ENCODE measurements around the gene PPFIA2.
A peak's percentile ranks its signal among the peaks of the same experiment; 100 is the strongest.
"Not testable (repeated sequence)": the region's sequence is repeated elsewhere in the genome, so short reads cannot be mapped to it uniquely, and the experiment has no call there.

Gene PPFIA2

GRCh38 chr12:81659310-81659709 is 99.8 kb downstream of the PPFIA2 start:
- DNase-seq = not testable (repeated sequence)

DNA sequence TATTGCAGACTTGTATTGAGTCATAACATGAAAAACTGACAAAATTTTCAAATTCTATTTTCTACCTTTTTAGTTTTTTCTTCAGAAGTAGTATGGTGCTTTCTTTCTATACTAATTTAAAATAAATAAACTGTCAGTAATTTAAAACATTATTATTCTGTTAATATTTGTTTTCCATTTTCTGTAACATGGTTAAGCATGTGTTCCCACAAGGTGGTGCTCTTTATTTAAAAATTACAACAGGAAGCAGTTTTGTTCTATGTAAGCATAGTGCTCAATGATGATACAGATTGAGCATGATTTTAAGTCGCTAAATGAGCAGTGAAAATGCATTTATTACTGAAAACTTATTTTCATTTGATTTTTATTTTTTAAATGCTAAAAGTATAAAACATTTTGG is 114.6 kb downstream of the PPFIA2 start:
- DNase-seq = peak in 1 of 2 experiments; percentile 43

GRCh38 chr12:81639196-81639595 is 120.0 kb downstream of the PPFIA2 start:
- DNase-seq = no peak

GRCh38 chr12:81633127-81633526 is 126.0 kb downstream of the PPFIA2 start:
- DNase-seq = no peak

DNA sequence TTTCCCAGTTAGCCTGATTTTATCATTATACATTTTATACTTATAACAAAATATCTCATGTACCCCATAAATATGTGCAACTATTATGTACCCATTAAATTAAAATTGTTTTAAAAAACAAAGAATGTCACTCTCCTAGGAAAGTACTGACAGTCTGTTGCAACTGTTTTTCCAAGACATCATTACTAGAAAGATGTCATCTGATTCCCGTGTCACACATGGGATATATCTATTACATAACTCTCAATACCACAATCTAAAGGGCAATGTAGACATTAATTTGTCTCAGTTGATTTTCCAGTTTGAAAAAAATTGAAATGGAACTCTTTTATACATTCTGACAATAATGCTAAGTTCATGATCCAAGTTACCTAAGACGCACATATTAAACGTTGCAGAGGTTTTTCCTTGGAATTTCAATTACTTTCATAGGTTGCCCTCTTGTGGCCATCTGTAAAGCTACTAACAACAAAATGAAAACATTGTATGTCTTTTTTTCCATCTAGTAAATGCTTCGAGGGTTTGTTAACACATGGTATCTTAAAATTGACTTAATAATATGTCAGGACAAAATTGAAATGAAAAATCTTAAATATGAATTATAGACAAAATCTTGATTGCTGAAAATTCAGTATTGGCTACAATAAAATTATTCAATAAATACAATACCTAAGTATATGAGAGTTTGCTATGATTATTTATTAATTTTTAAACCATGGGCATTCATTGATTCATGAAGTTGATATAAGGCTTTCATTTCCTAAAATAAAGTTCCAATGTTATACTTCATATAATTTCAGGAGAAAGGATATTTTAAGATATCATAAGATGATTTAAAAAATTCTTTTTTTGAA is 131.6 kb downstream of the PPFIA2 start:
- DNase-seq = peak in 1 of 2 experiments; percentile 65

- no peak for DNase-seq
Observed at GRCh38 chr12:81626406-81626805, 132.7 kb downstream of the PPFIA2 start.

- DNase-seq = no peak
Observed at GRCh38 chr12:81617915-81618314, 141.2 kb downstream of the PPFIA2 start.

DNA sequence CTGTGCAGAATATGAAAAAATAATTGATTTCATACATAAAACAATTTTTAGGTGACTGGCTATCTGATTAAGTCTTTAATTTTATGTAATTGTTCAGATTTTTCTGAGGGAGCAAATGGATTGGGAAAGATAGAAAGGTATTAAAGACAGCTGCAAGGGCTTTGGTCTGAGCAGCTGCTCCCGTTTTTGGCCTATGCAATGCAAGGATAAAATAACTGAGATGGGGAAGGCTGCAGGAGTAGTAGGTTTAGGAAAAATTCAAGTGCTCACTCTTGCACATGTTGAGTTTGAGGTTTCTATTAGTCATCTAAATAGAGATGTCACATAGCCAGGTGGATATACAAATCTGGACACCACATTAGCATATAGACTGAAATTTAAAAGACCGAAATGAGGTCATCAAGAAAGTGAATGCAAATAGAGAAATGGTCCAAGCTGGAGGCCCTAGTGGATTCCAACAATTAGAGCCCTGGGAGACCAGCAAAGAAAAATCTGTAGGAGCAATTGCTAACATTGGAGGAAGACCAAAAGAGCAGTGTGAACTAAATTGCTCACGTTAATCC is 144.0 kb downstream of the PPFIA2 start:
- DNase-seq = no peak

DNA sequence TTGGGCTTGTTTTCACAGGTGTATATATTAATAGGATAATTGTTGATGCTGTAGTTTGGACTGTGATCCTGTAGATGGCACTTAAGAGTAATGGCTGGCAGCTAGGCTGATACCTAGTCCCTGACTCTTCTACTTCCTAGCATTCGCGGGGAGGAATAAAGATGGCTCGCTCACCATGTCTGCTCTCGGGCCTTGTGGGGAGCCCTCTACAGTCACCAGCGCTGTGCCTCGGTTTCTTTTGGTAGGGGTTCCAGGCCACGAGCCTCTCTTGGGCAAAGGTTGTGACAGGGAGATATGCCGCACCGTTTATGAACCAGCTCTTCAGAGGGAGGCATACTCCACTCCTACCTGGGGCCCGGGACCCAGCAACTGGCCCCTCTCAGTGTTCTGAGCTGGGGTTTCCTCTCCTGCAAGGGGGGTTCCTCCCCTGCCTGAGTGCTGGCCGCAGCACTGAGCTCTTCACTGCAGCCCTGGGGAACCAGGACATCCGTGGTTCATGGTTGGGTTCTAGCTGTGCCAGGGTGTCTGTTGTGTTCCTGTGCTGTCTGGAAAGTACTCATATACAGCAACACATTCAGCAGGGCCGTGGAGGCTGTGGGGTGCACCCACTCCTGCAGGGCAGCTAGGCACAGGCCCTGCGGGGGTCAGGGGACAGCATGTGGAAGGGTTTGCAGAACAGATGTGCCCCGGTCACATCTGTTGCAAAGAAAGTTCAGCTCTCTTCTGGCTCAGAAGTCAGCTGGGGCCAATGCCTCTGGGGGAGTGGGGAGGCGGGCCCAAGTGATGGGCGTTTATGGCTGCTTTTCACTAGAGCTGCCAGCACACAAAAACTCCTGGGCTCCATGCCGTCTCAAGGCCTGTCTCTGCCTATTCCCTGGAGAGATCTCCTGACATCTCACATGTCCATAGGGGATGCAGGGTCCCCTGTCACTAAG is 147.9 kb downstream of the PPFIA2 start:
- DNase-seq = peak in 1 of 2 experiments; percentile 3

DNA sequence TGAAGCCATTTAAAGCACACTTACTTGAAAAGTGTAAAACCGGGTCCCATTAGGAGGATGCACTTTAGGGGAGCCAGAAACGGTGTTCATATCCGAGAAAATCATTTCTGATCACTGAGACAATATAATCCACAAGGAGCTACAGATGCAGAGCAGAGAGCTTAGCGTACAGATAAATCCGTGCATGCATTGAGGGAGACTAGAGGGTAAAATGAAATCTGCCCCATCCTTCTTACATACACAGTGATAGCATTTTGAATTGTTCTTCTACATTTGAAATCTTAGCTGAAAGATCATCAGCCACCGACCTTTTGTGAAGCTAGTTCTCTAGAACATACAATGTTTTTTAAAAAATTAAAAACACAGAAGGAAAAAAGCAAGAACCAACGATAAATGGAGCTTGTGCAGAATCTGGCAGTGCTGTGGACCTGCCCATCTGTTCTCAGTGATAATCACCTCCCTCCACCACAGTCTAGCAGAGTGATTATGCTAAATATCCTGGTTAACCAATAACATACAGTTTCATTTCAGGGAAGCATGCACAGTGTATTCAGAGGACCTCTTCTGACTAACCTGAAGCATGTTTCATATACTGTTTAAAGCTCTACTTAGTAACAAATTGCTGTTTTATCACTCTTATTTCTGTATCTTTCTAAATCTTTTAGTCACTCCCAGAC is 161.1 kb downstream of the PPFIA2 start:
- DNase-seq = no peak

GRCh38 chr12:81596558-81596957 is 162.6 kb downstream of the PPFIA2 start:
- no peak for DNase-seq

- no peak for DNase-seq
Observed at GRCh38 chr12:81591256-81591655, 167.9 kb downstream of the PPFIA2 start.

GRCh38 chr12:81590703-81591102 is 168.4 kb downstream of the PPFIA2 start:
- DNase-seq = not testable (repeated sequence)

DNA sequence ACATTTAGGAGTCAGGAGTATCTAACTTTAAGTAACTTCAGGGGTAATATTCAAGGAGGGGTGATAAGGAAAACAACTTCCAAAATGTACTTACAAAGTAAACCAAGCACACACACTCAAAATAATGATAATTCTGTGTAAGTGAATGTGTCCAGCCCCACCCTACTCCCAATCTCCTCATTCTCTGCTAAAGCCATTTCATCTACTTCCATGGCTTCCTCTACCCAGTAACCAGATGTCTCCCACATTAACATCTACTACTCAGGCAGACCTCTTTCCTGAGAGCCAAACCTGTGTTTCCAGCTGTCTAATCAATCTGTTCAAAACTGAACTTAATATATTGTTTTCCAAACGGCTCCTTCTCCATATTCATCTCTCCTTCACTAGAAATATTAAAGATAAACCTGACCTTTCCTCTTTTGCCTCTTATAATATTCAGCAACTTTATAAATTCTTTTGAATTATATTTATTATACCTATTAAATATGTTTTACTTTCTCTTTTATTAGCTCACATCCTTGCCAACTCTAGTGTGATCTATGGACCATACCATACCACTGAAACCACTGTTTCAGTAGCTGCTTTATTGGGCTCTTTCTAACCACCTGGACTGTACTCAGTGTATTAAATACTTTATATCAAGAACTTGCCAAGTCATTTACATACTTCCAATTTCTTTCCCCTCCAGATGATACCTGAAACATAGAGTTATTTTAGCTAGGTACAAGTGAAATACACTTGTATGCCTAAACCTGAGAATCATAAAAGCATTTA is 170.7 kb downstream of the PPFIA2 start:
- no peak for DNase-seq

DNA sequence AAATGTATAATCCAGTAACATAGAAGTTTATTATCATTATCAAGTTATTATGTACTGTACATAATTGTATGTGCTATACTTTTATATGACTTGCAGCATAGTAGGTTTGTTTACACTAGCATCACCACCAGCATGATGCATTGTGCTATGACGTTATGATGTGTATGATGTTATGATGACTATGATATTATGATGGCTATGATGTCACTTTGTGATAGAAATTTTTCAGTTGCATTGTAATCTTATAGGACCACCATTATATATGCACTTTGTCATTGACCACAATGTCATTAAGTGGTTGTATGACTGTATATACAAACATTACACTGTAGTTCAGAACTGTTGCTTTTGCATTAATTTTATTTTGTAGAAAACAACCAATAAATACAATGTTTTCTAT is 173.4 kb downstream of the PPFIA2 start:
- DNase-seq = no peak

GRCh38 chr12:81573228-81573627 is 185.9 kb downstream of the PPFIA2 start:
- no peak for DNase-seq

GRCh38 chr12:81572411-81572810 is 186.7 kb downstream of the PPFIA2 start:
- no peak for DNase-seq

DNA sequence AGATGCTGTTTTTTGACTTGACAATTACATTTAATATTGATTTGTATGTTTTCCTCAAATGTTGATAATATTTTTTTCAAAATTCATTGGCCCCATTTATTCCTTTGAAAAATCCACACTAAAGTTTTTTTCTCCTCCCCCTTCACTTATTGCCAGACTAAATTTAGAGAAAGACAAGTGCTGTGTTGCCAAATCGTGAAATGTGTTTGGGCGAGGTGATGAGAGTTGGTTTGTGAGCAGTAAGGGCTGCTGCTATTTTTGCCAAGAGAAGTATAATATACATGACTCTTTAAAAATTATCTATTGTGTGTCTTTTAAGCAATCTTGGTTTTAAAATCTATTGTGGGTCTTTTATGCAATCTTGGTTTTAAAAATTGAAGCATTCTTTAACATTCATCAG is 188.9 kb downstream of the PPFIA2 start:
- DNase-seq = no peak

GRCh38 chr12:81564237-81564636 is 194.9 kb downstream of the PPFIA2 start:
- no peak for DNase-seq

DNA sequence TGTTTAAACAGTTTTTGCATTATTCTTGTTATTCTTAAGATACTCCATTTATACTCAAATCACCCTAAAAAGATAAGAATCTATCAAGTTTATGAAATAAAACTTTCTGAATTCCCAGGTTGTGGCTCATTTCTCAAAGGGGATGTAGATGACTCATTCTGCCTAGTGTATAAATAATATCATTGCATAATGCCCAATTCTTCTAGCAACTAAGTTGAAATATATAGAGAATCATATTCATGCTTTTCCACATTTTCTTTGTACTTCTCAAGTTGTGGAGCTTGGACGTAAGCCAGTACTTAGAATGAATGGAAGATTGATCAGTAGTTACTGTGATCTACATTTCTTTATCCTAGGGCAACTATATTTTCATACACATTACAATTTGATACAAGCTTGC is 201.1 kb downstream of the PPFIA2 start:
- no peak for DNase-seq

GRCh38 chr12:81546811-81547210 is 212.3 kb downstream of the PPFIA2 start:
- no peak for DNase-seq

GRCh38 chr12:81543621-81544139 is 215.5 kb downstream of the PPFIA2 start:
- DNase-seq = no peak

Measured in SW 1271 (cell line).